Prostate gland (tissue), 2 donors: ENCODE measurements around the gene COL15A1.

Experiments
- CTCF ChIP-seq, 4 experiments: fragments of 200-600 bp in 2 of 4; fragments of 450-650 bp in 2 of 4; sonication (generic) in 2 of 4; IDR thresholded peaks; 1 replicate in 3 of 4; 2 replicates in 1 of 4; pipeline ENCODE4 v1.5.1; 2016 to 2019; ENCODE audit warnings: antibody characterized with exemption in 4 of 4, mild to moderate bottlenecking in 2 of 4, moderate library complexity in 2 of 4
- POLR2A ChIP-seq: fragments of 450-650 bp; IDR thresholded peaks from one replicate; pipeline ENCODE4 v1.6.1; 2016; ENCODE audit warnings: antibody characterized with exemption, mild to moderate bottlenecking
- POLR2AphosphoS5 ChIP-seq: sonication (generic); formaldehyde crosslinking; IDR thresholded peaks from one replicate; pipeline ENCODE4 v1.6.1; 2017; ENCODE audit warnings: antibody characterized with exemption

GRCh38 chr9:99101812-99102211 lies 158.1 kb downstream of the COL15A1 start:
- TF ChIP-seq CTCF (IDR thresholded peaks at IDR 0.05) (no peak), POLR2A (no peak), POLR2AphosphoS5 (no peak)
